Measurements from ENCODE around the gene SNX9. TPM values are rescaled to one million over a fixed set of nuclear protein-coding genes. Genes with fewer than 3 reads are reported as not detected.

The SNX9 gene
- total RNA-seq, 1 experiment from 2014 or later = 24.8 TPM

- H3K9me3 ChIP-seq (ENCODE audit: low read depth, low read length, poor library complexity, severe bottlenecking) = no peaks in the 10 kb centered on the region
- no peak for DNase-seq (ENCODE audit: low spot score)
- BruUV-seq (replicated peaks) = no TSS peak
- H3K36me3 ChIP-seq (ENCODE audit: insufficient read depth, low read length, poor library complexity, severe bottlenecking) = no peaks in the 10 kb centered on the region
- H3K27me3 ChIP-seq (replicated peaks; ENCODE audit: insufficient read depth, low read depth, low read length, poor library complexity) = no peaks in the 10 kb centered on the region
- intact Hi-C loops (cut with micrococcal nuclease; ENCODE audit: unreplicated experiment) = no loop called here
- ChIA-PET POLR2A (ENCODE audit: low non-redundant PET) (no interaction called here), CTCF (no interaction called here)
- no peak for TF ChIP-seq EZH2 (IDR thresholded peaks at IDR 0.05; ENCODE audit: borderline replicate concordance, low read depth, low read length, poor library complexity, severe bottlenecking)
- no peak for TF ChIP-seq CTCF (conservative IDR thresholded peaks at IDR 0.05; ENCODE audit: low read depth, low read length)
- no peak overlapping the region for H3K4me3 ChIP-seq (ENCODE audit: low read depth, low read length, poor library complexity, severe bottlenecking)
- H3K27ac ChIP-seq (ENCODE audit: low read depth, low read length, poor library complexity, severe bottlenecking) = no peak overlapping the region
- peaks cover 31% of the 10 kb centered on the region for H3K4me1 ChIP-seq (ENCODE audit: insufficient read depth, low read length, poor library complexity, severe bottlenecking)
Measured at GRCh38 chr6:157861814-157862213, 38.8 kb downstream of the SNX9 start.

- TF ChIP-seq EZH2 (IDR thresholded peaks at IDR 0.05; ENCODE audit: borderline replicate concordance, low read depth, low read length, poor library complexity, severe bottlenecking) (no peak), CTCF (conservative IDR thresholded peaks at IDR 0.05; ENCODE audit: low read depth, low read length) (no peak)
- Histone ChIP-seq H3K36me3 (ENCODE audit: insufficient read depth, low read length, poor library complexity, severe bottlenecking) (no peaks in the 10 kb centered on the region), H3K9me3 (ENCODE audit: low read depth, low read length, poor library complexity, severe bottlenecking) (no peaks in the 10 kb centered on the region), H3K27ac (ENCODE audit: low read depth, low read length, poor library complexity, severe bottlenecking) (no peak overlapping the region), H3K4me1 (ENCODE audit: insufficient read depth, low read length, poor library complexity, severe bottlenecking) (peaks cover 33% of the 10 kb centered on the region), H3K4me3 (ENCODE audit: low read depth, low read length, poor library complexity, severe bottlenecking) (no peak overlapping the region), H3K27me3 (replicated peaks; ENCODE audit: insufficient read depth, low read depth, low read length, poor library complexity) (no peaks in the 10 kb centered on the region)
- intact Hi-C loops (cut with micrococcal nuclease; ENCODE audit: unreplicated experiment) = no loop called here
- BruUV-seq (replicated peaks) = no TSS peak
- POLR2A ChIA-PET (ENCODE audit: low non-redundant PET) = no interaction called here
- CTCF ChIA-PET = no interaction called here
- DNase-seq (ENCODE audit: low spot score) = no peak
Measured at GRCh38 chr6:157862706-157863105, 39.7 kb downstream of the SNX9 start.

- Histone ChIP-seq H3K27ac (ENCODE audit: low read depth, low read length, poor library complexity, severe bottlenecking) (no peak overlapping the region), H3K9me3 (ENCODE audit: low read depth, low read length, poor library complexity, severe bottlenecking) (no peaks in the 10 kb centered on the region), H3K4me3 (ENCODE audit: low read depth, low read length, poor library complexity, severe bottlenecking) (no peak overlapping the region), H3K27me3 (replicated peaks; ENCODE audit: insufficient read depth, low read depth, low read length, poor library complexity) (no peaks in the 10 kb centered on the region), H3K4me1 (ENCODE audit: insufficient read depth, low read length, poor library complexity, severe bottlenecking) (peaks cover 39% of the 10 kb centered on the region), H3K36me3 (ENCODE audit: insufficient read depth, low read length, poor library complexity, severe bottlenecking) (no peaks in the 10 kb centered on the region)
- no peak for DNase-seq (ENCODE audit: low spot score)
- TF ChIP-seq EZH2 (IDR thresholded peaks at IDR 0.05; ENCODE audit: borderline replicate concordance, low read depth, low read length, poor library complexity, severe bottlenecking) (no peak), CTCF (conservative IDR thresholded peaks at IDR 0.05; ENCODE audit: low read depth, low read length) (no peak)
- intact Hi-C loops (cut with micrococcal nuclease; ENCODE audit: unreplicated experiment) = no loop called here
- ChIA-PET POLR2A (ENCODE audit: low non-redundant PET) (no interaction called here), CTCF (no interaction called here)
- no TSS peak for BruUV-seq (replicated peaks)
Measured at GRCh38 chr6:157864185-157864761, 41.2 kb downstream of the SNX9 start.
